SK-N-SH treated with all-trans-retinoic acid at 6 μM for 48 hours (cell line): ENCODE results near the gene SORCS2.
A peak's percentile ranks its signal among the peaks of the same experiment; 100 is the strongest.

ENCODE experiments used
- ATAC-seq: fragments of 200-7000 bp; cut with Tn5 transposase; 3 replicates; pipeline ENCODE4 v1.9.1; 2020; ENCODE audit warnings: mild to moderate bottlenecking, moderate library complexity
- ARNTL ChIP-seq: fragments of 450-650 bp; formaldehyde crosslinking; IDR thresholded peaks from 2 replicates; pipeline ENCODE4 v1.5.0; 2020; ENCODE audit warnings: low read depth, mild to moderate bottlenecking, moderate library complexity, borderline replicate concordance
- BACH2 ChIP-seq: fragments of 250-450 bp; sonication (Bioruptor Pico); IDR thresholded peaks from 2 replicates; pipeline ENCODE4 v1.9.0; 2021; ENCODE audit warnings: mild to moderate bottlenecking, borderline replicate concordance
- CSDC2 ChIP-seq: fragments of 250-450 bp; sonication (Bioruptor Pico); IDR thresholded peaks from 2 replicates; pipeline ENCODE4 v1.5.0; 2020; ENCODE audit warnings: mild to moderate bottlenecking, moderate library complexity
- ESRRG ChIP-seq: fragments of 250-450 bp; sonication (Bioruptor Pico); IDR thresholded peaks from 2 replicates; pipeline ENCODE4 v1.6.1; 2021; ENCODE audit warnings: mild to moderate bottlenecking
- GLIS3 ChIP-seq: fragments of 250-450 bp; sonication (Bioruptor Pico); IDR thresholded peaks from 2 replicates; pipeline ENCODE4 v1.5.0; 2020; ENCODE audit warnings: mild to moderate bottlenecking, moderate library complexity
- OSR1 ChIP-seq: fragments of 250-450 bp; sonication (Bioruptor Pico); IDR thresholded peaks from 2 replicates; pipeline ENCODE4 v1.8.0; 2022; ENCODE audit warnings: moderate library complexity, mild to moderate bottlenecking, inconsistent platforms
- SNAI2 ChIP-seq: fragments of 250-450 bp; sonication (Bioruptor Pico); IDR thresholded peaks from 2 replicates; pipeline ENCODE4 v1.5.0; 2020; ENCODE audit warnings: mild to moderate bottlenecking, moderate library complexity
- TOX ChIP-seq: fragments of 250-450 bp; sonication (Bioruptor Pico); IDR thresholded peaks from 2 replicates; pipeline ENCODE4 v1.8.0; 2021; ENCODE audit warnings: mild to moderate bottlenecking, moderate library complexity, borderline replicate concordance
- ZC3H10 ChIP-seq: fragments of 250-450 bp; sonication (Bioruptor Pico); IDR thresholded peaks from 2 replicates; pipeline ENCODE4 v1.5.1; 2021; ENCODE audit warnings: mild to moderate bottlenecking, moderate library complexity
- ZFP3 ChIP-seq: fragments of 250-450 bp; sonication (Bioruptor Pico); IDR thresholded peaks from 2 replicates; pipeline ENCODE4 v1.5.0; 2020; ENCODE audit warnings: mild to moderate bottlenecking, moderate library complexity
- ZFP30 ChIP-seq: fragments of 450-650 bp; formaldehyde crosslinking; IDR thresholded peaks from 2 replicates; pipeline ENCODE4 v1.5.0; 2022; ENCODE audit warnings: mild to moderate bottlenecking, moderate library complexity
- ZNF70 ChIP-seq: fragments of 450-650 bp; formaldehyde crosslinking; IDR thresholded peaks from 2 replicates; pipeline ENCODE4 v1.5.0; 2020; ENCODE audit warnings: mild to moderate bottlenecking, moderate library complexity
- ZNF8 ChIP-seq: fragments of 450-650 bp; formaldehyde crosslinking; IDR thresholded peaks from 2 replicates; pipeline ENCODE4 v1.5.0; 2020; ENCODE audit warnings: mild to moderate bottlenecking, moderate library complexity
- TF ChIP-seq, protein P1 (sequence below): fragments of 250-450 bp; sonication (Bioruptor Pico); IDR thresholded peaks from 2 replicates; pipeline ENCODE4 v1.5.0; 2020; ENCODE audit warnings: mild to moderate bottlenecking, moderate library complexity
- TF ChIP-seq, protein P2 (sequence below): fragments of 250-450 bp; sonication (Bioruptor Pico); IDR thresholded peaks from 2 replicates; pipeline ENCODE4 v1.5.1; 2021; ENCODE audit warnings: mild to moderate bottlenecking, moderate library complexity
- TF ChIP-seq, protein P3 (sequence below): fragments of 250-450 bp; sonication (Bioruptor Pico); IDR thresholded peaks from 2 replicates; pipeline ENCODE4 v1.8.0; 2021; ENCODE audit warnings: low read depth, mild to moderate bottlenecking, moderate library complexity, borderline replicate concordance
- TF ChIP-seq, protein P4 (sequence below): fragments of 250-450 bp; sonication (Bioruptor Pico); IDR thresholded peaks from 2 replicates; pipeline ENCODE4 v1.5.1; 2020; ENCODE audit warnings: low read depth, mild to moderate bottlenecking, moderate library complexity
- TF ChIP-seq, protein P5 (sequence below): fragments of 250-450 bp; sonication (Bioruptor Pico); IDR thresholded peaks from 2 replicates; pipeline ENCODE4 v1.8.0; 2020; ENCODE audit warnings: mild to moderate bottlenecking, moderate library complexity, borderline replicate concordance

Gene SORCS2

GRCh38 chr4:7516773-7517144, 324.4 kb downstream of the SORCS2 start:
- TF ChIP-seq TOX: no peak
- TF ChIP-seq, protein P1, sequence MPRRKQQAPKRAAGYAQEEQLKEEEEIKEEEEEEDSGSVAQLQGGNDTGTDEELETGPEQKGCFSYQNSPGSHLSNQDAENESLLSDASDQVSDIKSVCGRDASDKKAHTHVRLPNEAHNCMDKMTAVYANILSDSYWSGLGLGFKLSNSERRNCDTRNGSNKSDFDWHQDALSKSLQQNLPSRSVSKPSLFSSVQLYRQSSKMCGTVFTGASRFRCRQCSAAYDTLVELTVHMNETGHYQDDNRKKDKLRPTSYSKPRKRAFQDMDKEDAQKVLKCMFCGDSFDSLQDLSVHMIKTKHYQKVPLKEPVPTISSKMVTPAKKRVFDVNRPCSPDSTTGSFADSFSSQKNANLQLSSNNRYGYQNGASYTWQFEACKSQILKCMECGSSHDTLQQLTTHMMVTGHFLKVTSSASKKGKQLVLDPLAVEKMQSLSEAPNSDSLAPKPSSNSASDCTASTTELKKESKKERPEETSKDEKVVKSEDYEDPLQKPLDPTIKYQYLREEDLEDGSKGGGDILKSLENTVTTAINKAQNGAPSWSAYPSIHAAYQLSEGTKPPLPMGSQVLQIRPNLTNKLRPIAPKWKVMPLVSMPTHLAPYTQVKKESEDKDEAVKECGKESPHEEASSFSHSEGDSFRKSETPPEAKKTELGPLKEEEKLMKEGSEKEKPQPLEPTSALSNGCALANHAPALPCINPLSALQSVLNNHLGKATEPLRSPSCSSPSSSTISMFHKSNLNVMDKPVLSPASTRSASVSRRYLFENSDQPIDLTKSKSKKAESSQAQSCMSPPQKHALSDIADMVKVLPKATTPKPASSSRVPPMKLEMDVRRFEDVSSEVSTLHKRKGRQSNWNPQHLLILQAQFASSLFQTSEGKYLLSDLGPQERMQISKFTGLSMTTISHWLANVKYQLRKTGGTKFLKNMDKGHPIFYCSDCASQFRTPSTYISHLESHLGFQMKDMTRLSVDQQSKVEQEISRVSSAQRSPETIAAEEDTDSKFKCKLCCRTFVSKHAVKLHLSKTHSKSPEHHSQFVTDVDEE (CRISPR knock-in tag): no peak
- TF ChIP-seq SNAI2: no peak
- TF ChIP-seq, protein P2, sequence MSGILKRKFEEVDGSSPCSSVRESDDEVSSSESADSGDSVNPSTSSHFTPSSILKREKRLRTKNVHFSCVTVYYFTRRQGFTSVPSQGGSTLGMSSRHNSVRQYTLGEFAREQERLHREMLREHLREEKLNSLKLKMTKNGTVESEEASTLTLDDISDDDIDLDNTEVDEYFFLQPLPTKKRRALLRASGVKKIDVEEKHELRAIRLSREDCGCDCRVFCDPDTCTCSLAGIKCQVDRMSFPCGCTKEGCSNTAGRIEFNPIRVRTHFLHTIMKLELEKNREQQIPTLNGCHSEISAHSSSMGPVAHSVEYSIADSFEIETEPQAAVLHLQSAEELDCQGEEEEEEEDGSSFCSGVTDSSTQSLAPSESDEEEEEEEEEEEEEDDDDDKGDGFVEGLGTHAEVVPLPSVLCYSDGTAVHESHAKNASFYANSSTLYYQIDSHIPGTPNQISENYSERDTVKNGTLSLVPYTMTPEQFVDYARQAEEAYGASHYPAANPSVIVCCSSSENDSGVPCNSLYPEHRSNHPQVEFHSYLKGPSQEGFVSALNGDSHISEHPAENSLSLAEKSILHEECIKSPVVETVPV (CRISPR knock-in tag): no peak
- no peak for TF ChIP-seq CSDC2
- TF ChIP-seq GLIS3 (CRISPR knock-in tag): no peak
- no peak for TF ChIP-seq ZFP3 (CRISPR knock-in tag)
- no peak for TF ChIP-seq ZNF8 (CRISPR knock-in tag)
- TF ChIP-seq, protein P3, sequence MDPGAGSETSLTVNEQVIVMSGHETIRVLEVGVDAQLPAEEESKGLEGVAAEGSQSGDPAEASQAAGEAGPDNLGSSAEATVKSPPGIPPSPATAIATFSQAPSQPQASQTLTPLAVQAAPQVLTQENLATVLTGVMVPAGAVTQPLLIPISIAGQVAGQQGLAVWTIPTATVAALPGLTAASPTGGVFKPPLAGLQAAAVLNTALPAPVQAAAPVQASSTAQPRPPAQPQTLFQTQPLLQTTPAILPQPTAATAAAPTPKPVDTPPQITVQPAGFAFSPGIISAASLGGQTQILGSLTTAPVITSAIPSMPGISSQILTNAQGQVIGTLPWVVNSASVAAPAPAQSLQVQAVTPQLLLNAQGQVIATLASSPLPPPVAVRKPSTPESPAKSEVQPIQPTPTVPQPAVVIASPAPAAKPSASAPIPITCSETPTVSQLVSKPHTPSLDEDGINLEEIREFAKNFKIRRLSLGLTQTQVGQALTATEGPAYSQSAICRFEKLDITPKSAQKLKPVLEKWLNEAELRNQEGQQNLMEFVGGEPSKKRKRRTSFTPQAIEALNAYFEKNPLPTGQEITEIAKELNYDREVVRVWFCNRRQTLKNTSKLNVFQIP (CRISPR knock-in tag): no peak
- no peak for TF ChIP-seq ESRRG (CRISPR knock-in tag)
- TF ChIP-seq ZC3H10 (CRISPR knock-in tag): no peak
- TF ChIP-seq ZNF70 (CRISPR knock-in tag): no peak
- no peak for TF ChIP-seq BACH2 (CRISPR knock-in tag)
- no peak for ATAC-seq

DNA sequence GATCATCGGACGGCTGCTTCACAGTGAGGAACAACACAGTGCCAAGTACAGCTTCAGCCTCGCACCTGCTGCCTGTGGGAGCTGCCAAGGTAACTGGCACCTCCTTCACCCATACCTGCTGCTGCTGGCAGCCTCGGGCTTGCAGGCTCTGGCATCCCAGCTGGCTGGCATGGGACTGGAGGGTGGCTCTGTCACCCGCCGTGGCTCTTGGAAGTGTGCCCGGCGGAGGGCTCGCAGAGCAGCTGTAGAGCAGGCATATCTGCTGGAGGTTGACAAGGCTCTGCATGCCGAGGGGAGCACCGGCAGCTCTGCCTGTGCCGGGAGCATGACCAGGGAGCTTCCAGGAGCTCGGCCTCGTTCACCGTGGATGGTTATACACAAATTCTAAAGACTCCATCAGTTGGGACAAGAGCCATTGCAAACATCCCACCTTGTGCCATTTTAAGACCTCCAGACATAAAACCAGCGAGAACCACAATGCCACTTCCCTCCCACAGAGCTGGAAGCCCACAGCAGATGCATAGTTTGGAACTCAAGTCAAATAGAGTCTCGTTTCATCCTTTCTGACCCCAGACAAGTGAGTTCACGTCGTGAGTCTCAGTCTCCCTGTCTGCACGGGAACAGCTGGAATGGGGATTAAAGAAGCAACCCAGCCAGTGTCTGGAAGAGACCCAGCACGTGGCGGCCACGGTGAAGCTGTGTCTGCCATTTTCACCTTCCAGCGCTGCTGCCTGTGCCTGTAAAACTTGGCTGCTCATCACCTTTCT, 326.7 kb downstream of the SORCS2 start:
- TF ChIP-seq, protein P1 (CRISPR knock-in tag): no peak
- TF ChIP-seq TOX: no peak
- no peak for TF ChIP-seq BACH2 (CRISPR knock-in tag)
- TF ChIP-seq, protein P3 (CRISPR knock-in tag): no peak
- no peak for TF ChIP-seq ZNF8 (CRISPR knock-in tag)
- TF ChIP-seq ZC3H10 (CRISPR knock-in tag): no peak
- no peak for TF ChIP-seq SNAI2
- TF ChIP-seq, protein P4, sequence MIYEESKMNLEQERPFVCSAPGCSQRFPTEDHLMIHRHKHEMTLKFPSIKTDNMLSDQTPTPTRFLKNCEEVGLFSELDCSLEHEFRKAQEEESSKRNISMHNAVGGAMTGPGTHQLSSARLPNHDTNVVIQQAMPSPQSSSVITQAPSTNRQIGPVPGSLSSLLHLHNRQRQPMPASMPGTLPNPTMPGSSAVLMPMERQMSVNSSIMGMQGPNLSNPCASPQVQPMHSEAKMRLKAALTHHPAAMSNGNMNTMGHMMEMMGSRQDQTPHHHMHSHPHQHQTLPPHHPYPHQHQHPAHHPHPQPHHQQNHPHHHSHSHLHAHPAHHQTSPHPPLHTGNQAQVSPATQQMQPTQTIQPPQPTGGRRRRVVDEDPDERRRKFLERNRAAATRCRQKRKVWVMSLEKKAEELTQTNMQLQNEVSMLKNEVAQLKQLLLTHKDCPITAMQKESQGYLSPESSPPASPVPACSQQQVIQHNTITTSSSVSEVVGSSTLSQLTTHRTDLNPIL (CRISPR knock-in tag): no peak
- TF ChIP-seq ZNF70 (CRISPR knock-in tag): no peak
- TF ChIP-seq ZFP30 (CRISPR knock-in tag): no peak
- TF ChIP-seq, protein P5, sequence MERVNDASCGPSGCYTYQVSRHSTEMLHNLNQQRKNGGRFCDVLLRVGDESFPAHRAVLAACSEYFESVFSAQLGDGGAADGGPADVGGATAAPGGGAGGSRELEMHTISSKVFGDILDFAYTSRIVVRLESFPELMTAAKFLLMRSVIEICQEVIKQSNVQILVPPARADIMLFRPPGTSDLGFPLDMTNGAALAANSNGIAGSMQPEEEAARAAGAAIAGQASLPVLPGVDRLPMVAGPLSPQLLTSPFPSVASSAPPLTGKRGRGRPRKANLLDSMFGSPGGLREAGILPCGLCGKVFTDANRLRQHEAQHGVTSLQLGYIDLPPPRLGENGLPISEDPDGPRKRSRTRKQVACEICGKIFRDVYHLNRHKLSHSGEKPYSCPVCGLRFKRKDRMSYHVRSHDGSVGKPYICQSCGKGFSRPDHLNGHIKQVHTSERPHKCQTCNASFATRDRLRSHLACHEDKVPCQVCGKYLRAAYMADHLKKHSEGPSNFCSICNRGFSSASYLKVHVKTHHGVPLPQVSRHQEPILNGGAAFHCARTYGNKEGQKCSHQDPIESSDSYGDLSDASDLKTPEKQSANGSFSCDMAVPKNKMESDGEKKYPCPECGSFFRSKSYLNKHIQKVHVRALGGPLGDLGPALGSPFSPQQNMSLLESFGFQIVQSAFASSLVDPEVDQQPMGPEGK (CRISPR knock-in tag): no peak
- no peak for TF ChIP-seq OSR1 (CRISPR knock-in tag)
- TF ChIP-seq CSDC2: no peak
- TF ChIP-seq ARNTL (CRISPR knock-in tag): no peak
- ATAC-seq: peak; percentile 24; the same call in 2 of the 3 replicates
